Neuronal stem cell (in vitro differentiated cells): ENCODE data around the gene RANBP2.
"Not testable (repeated sequence)": the region's sequence is repeated elsewhere in the genome, so short reads cannot be mapped to it uniquely, and the experiment has no call there.

Experiments used
- DNase-seq: peaks from one replicate; pipeline ENCODE4 v3.0.0-alpha.2; 2013; ENCODE audit warnings: low spot score
- H2AFZ ChIP-seq: one replicate; pipeline ENCODE4 v1.6.1; 2013; ENCODE audit warnings: mild to moderate bottlenecking, low read length, inconsistent platforms
- H2AK5ac ChIP-seq: 2 replicates; pipeline ENCODE4 v1.6.1; 2013; ENCODE audit warnings: low read depth, mild to moderate bottlenecking, inconsistent platforms, low read length, moderate library complexity, mixed read lengths
- H2BK120ac ChIP-seq: 2 replicates; pipeline ENCODE4 v1.6.1; 2013; ENCODE audit warnings: low read depth, mild to moderate bottlenecking, inconsistent platforms, low read length, moderate library complexity, mixed read lengths
- H2BK12ac ChIP-seq: one replicate; pipeline ENCODE4 v1.6.1; 2013; ENCODE audit warnings: low read length, inconsistent platforms
- H2BK15ac ChIP-seq: 2 replicates; pipeline ENCODE4 v1.6.1; 2013; ENCODE audit warnings: mild to moderate bottlenecking, low read length, inconsistent platforms, mixed read lengths
- H2BK5ac ChIP-seq: one replicate; pipeline ENCODE4 v1.6.1; 2013; ENCODE audit warnings: inconsistent platforms, mild to moderate bottlenecking, low read length, moderate library complexity
- H3K14ac ChIP-seq: one replicate; pipeline ENCODE4 v1.6.1; 2013; ENCODE audit warnings: low read length, inconsistent platforms
- H3K18ac ChIP-seq: 2 replicates; pipeline ENCODE4 v1.6.1; 2013; ENCODE audit warnings: low read length, inconsistent platforms
- H3K23ac ChIP-seq: 2 replicates; pipeline ENCODE4 v1.6.1; 2013; ENCODE audit warnings: low read depth, mild to moderate bottlenecking, mixed read lengths, low read length, inconsistent platforms; ENCODE audit not compliant: poor library complexity
- H3K27ac ChIP-seq: replicated peaks from 3 replicates; pipeline ENCODE4 v1.5.1; 2013; ENCODE audit warnings: low read length, inconsistent platforms
- H3K27me3 ChIP-seq, 3 experiments: 2 replicates each; pipeline ENCODE4 v1.6.1; 2013; ENCODE audit warnings: low read length in 3 of 3, mild to moderate bottlenecking in 2 of 3, inconsistent platforms in 1 of 3, low read depth in 1 of 3, mixed read lengths in 1 of 3, moderate library complexity in 1 of 3; ENCODE audit not compliant: control insufficient read depth in 3 of 3, insufficient read depth in 3 of 3
- H3K36me3 ChIP-seq, 2 donors: replicated peaks in 1 of 2; 2 replicates each; pipeline ENCODE4 v1.6.1; 2013; ENCODE audit warnings: low read length in 2 of 2; ENCODE audit not compliant: control insufficient read depth in 2 of 2, insufficient read depth in 2 of 2
- H3K4ac ChIP-seq: 2 replicates; pipeline ENCODE4 v1.6.1; 2013; ENCODE audit warnings: inconsistent platforms, mild to moderate bottlenecking, low read length, moderate library complexity
- H3K4me1 ChIP-seq, 2 donors: 1 replicate in 1 of 2; 2 replicates in 1 of 2; pipeline ENCODE4 v1.6.1; 2013; ENCODE audit warnings: low read length in 2 of 2, low read depth in 1 of 2; ENCODE audit not compliant: control insufficient read depth in 2 of 2, insufficient read depth in 1 of 2
- H3K4me2 ChIP-seq: one replicate; pipeline ENCODE4 v1.6.1; 2013; ENCODE audit warnings: mild to moderate bottlenecking, low read length, inconsistent platforms; ENCODE audit not compliant: insufficient read depth, poor library complexity, severe bottlenecking
- H3K4me3 ChIP-seq, 2 donors: 2 replicates each; pipeline ENCODE4 v1.5.1; 2013; ENCODE audit warnings: low read length in 2 of 2, mild to moderate bottlenecking in 2 of 2, inconsistent platforms in 1 of 2, moderate library complexity in 1 of 2
- H3K79me1 ChIP-seq: one replicate; pipeline ENCODE4 v1.6.1; 2013; ENCODE audit warnings: low read depth, mild to moderate bottlenecking, inconsistent platforms, low read length, moderate library complexity
- H3K9ac ChIP-seq: one replicate; pipeline ENCODE4 v1.6.1; 2013; ENCODE audit warnings: mild to moderate bottlenecking, low read depth, low read length, inconsistent platforms; ENCODE audit not compliant: poor library complexity
- H3K9me3 ChIP-seq, 2 donors: replicated peaks in 1 of 2; 2 replicates each; pipeline versions ENCODE3 to v1.6.1; 2013; ENCODE audit warnings: low read length in 2 of 2, mild to moderate bottlenecking in 2 of 2, inconsistent platforms in 1 of 2, low read depth in 1 of 2, mixed read lengths in 1 of 2, moderate library complexity in 1 of 2; ENCODE audit not compliant: control insufficient read depth in 2 of 2, insufficient read depth in 1 of 2
- H4K8ac ChIP-seq: one replicate; pipeline ENCODE4 v1.6.1; 2013; ENCODE audit warnings: low read depth, mild to moderate bottlenecking, inconsistent platforms, low read length, moderate library complexity
- H4K91ac ChIP-seq: one replicate; pipeline ENCODE4 v1.6.1; 2013; ENCODE audit warnings: low read length, low read depth, mild to moderate bottlenecking, inconsistent platforms; ENCODE audit not compliant: poor library complexity
- WGBS, 2 donors: extraction: QIAGEN DNeasy Blood & Tissue Kit; methylation state at CpG; one replicate each; pipeline ENCODE4 v1.1.7; 2013; ENCODE audit warnings: missing lambda C conversion rate in 2 of 2, mixed read lengths in 1 of 2; ENCODE audit not compliant: insufficient read length in 2 of 2, insufficient replicate concordance in 1 of 2; ENCODE audit errors: extremely low coverage in 2 of 2; 5-methylcytosine and 5-hydroxymethylcytosine counted together

The RANBP2 gene

GRCh38 chr2:108767859-108768258 lies 48.6 kb downstream of the RANBP2 start:
- not testable (repeated sequence) for H3K14ac ChIP-seq, H3K18ac ChIP-seq, H3K4ac ChIP-seq, H3K27ac ChIP-seq, H3K27me3 ChIP-seq, H2BK5ac ChIP-seq, H3K9me3 ChIP-seq, H2BK15ac ChIP-seq, H3K4me1 ChIP-seq, H4K91ac ChIP-seq, H2BK120ac ChIP-seq, H3K79me1 ChIP-seq, H3K23ac ChIP-seq, H2AFZ ChIP-seq, H3K4me3 ChIP-seq, DNase-seq, H2AK5ac ChIP-seq, H4K8ac ChIP-seq, H3K9ac ChIP-seq, H2BK12ac ChIP-seq, H3K4me2 ChIP-seq
- peaks cover 19 to 74% of the 10 kb centered on the region in 2 donors for H3K36me3 ChIP-seq
- no CpG with 5 or more reads among the region's 2 CpGs for WGBS, 2 donors

DNA sequence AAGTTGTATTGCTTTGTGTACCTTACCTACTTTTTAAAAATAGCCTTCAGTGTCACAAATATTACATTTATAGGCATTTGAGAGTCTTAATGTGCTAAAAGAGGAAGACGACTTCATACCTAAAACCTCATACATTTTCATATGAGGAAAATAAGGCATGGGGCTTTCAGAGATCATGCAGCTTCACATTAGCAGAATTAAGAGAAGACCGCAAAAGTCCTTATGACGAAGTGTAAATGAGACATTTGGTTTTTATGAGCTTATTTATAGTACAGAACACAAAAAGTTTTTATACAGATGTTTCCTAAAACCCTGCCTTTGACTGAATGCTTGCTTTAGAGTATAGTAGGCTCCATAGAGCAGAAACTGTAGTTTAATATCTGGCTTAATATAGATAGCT lies 57.2 kb downstream of the RANBP2 start:
- no peaks in the 10 kb centered on the region for H3K79me1 ChIP-seq
- H3K4me2 ChIP-seq: no peak overlapping the region
- H2AK5ac ChIP-seq: no peak overlapping the region
- no peak overlapping the region for H2BK15ac ChIP-seq
- H3K14ac ChIP-seq: no peak overlapping the region
- no peak overlapping the region for H2BK120ac ChIP-seq
- no peak overlapping the region for H3K4me3 ChIP-seq
- H3K27me3 ChIP-seq: no peaks in the 10 kb centered on the region
- H3K9ac ChIP-seq: no peak overlapping the region
- H3K36me3 ChIP-seq: peaks cover 7 to 93% of the 10 kb centered on the region in 2 donors
- H3K27ac ChIP-seq: no peak overlapping the region
- no peak overlapping the region for H2BK5ac ChIP-seq
- no peaks in the 10 kb centered on the region for H3K9me3 ChIP-seq
- H4K91ac ChIP-seq: no peak overlapping the region
- H3K23ac ChIP-seq: no peak overlapping the region
- H4K8ac ChIP-seq: no peak overlapping the region
- no peak for DNase-seq
- H3K4ac ChIP-seq: no peak overlapping the region
- no CpG with 5 or more reads among the region's 3 CpGs for WGBS, 2 donors
- no peaks in the 10 kb centered on the region for H3K4me1 ChIP-seq
- H2BK12ac ChIP-seq: no peak overlapping the region
- no peak overlapping the region for H3K18ac ChIP-seq
- no peak overlapping the region for H2AFZ ChIP-seq

- H3K27ac ChIP-seq: no peak overlapping the region
- no peak overlapping the region for H2BK120ac ChIP-seq
- no peak overlapping the region for H3K18ac ChIP-seq
- no peak for DNase-seq
- H2BK15ac ChIP-seq: no peak overlapping the region
- H2BK12ac ChIP-seq: no peak overlapping the region
- H3K4ac ChIP-seq: no peak overlapping the region
- H3K36me3 ChIP-seq: peaks cover 9 to 93% of the 10 kb centered on the region in 2 donors
- H4K8ac ChIP-seq: no peak overlapping the region
- H3K9me3 ChIP-seq: no peaks in the 10 kb centered on the region
- H3K79me1 ChIP-seq: no peaks in the 10 kb centered on the region
- no peak overlapping the region for H2AK5ac ChIP-seq
- no peak overlapping the region for H3K9ac ChIP-seq
- no peak overlapping the region for H2BK5ac ChIP-seq
- H3K4me2 ChIP-seq: no peak overlapping the region
- H3K27me3 ChIP-seq: no peaks in the 10 kb centered on the region
- H3K4me1 ChIP-seq: no peaks in the 10 kb centered on the region
- no peak overlapping the region for H3K14ac ChIP-seq
- WGBS, 2 donors: no CpG with 5 or more reads among the region's 2 CpGs
- no peak overlapping the region for H4K91ac ChIP-seq
- H3K4me3 ChIP-seq: no peak overlapping the region
- no peak overlapping the region for H3K23ac ChIP-seq
- no peak overlapping the region for H2AFZ ChIP-seq
These were observed 59.6 kb downstream of the RANBP2 start for GRCh38 chr2:108778857-108779256.

DNA sequence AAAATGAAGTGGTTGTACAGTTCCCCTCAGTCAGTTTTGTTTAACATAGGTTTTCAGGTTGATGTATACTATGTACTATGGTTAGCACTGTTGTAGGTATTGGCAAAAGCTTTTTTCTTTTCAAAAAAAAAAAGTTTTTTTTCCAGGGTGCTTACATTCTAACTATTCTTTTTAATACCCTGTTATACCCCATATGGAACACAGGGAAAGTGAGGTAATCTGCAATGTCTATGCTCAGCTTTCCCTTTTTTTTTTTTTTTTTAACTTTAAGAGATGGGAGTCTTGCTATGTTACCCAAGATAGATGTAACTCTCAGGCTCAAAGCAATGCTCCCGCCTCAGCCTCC lies 66.7 kb downstream of the RANBP2 start:
- Histone ChIP-seq H3K27me3 (no peaks in the 10 kb centered on the region), H3K18ac (no peak overlapping the region), H3K4me2 (peak overlapping the region; percentile 96), H3K4ac (no peak overlapping the region), H3K36me3 (peaks cover 11 to 66% of the 10 kb centered on the region in 2 donors), H3K79me1 (peaks cover 3% of the 10 kb centered on the region), H4K8ac (no peak overlapping the region), H2AFZ (peak overlapping the region; percentile 95), H3K9me3 (no peaks in the 10 kb centered on the region), H3K14ac (no peak overlapping the region), H2BK5ac (no peak overlapping the region), H2BK12ac (no peak overlapping the region), H2BK120ac (no peak overlapping the region), H2AK5ac (no peak overlapping the region), H3K9ac (no peak overlapping the region), H3K4me1 (peaks cover 0 to 3% of the 10 kb centered on the region in 2 donors), H4K91ac (no peak overlapping the region), H3K27ac (peak overlapping the region; percentile 66), H2BK15ac (no peak overlapping the region), H3K4me3 (peak overlapping the region; percentile 55 to 79), H3K23ac (no peak overlapping the region)
- WGBS, 2 donors: no CpG with 5 or more reads among the region's 1 CpG
- DNase-seq: no peak
